Thyroid gland (tissue), 4 donors: ENCODE results near the gene SLC6A12.

Experiments used
- POLR2A ChIP-seq, 2 donors: fragments of 450-650 bp; IDR thresholded peaks; one replicate each; pipeline ENCODE4 v1.6.1; 2017; ENCODE audit warnings: antibody characterized with exemption in 2 of 2, mild to moderate bottlenecking in 2 of 2, moderate library complexity in 1 of 2
- TF ChIP-seq, protein P1 (sequence below), 6 experiments: fragments of 200-600 bp in 3 of 6; fragments of 450-650 bp in 3 of 6; sonication (generic) in 3 of 6; IDR thresholded peaks; one replicate each; pipeline ENCODE4 v1.5.1; 2016 to 2019; ENCODE audit warnings: antibody characterized with exemption in 6 of 6, mild to moderate bottlenecking in 2 of 6, inconsistent platforms in 1 of 6, moderate library complexity in 1 of 6

- TF ChIP-seq, protein P1, sequence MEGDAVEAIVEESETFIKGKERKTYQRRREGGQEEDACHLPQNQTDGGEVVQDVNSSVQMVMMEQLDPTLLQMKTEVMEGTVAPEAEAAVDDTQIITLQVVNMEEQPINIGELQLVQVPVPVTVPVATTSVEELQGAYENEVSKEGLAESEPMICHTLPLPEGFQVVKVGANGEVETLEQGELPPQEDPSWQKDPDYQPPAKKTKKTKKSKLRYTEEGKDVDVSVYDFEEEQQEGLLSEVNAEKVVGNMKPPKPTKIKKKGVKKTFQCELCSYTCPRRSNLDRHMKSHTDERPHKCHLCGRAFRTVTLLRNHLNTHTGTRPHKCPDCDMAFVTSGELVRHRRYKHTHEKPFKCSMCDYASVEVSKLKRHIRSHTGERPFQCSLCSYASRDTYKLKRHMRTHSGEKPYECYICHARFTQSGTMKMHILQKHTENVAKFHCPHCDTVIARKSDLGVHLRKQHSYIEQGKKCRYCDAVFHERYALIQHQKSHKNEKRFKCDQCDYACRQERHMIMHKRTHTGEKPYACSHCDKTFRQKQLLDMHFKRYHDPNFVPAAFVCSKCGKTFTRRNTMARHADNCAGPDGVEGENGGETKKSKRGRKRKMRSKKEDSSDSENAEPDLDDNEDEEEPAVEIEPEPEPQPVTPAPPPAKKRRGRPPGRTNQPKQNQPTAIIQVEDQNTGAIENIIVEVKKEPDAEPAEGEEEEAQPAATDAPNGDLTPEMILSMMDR (IDR thresholded peaks at IDR 0.05), result no peak
- no peak for TF ChIP-seq POLR2A (IDR thresholded peaks at IDR 0.05)
Observed at GRCh38 chr12:236445-236844, 22.5 kb upstream of the SLC6A12 start.
